Endodermal cell (in vitro differentiated cells): ENCODE measurements around the gene ARID3C. TPM values are rescaled to one million over a fixed set of nuclear protein-coding genes. Genes with fewer than 3 reads are reported as not detected.

Experiments
- DNase-seq: peaks from one replicate; pipeline ENCODE4 v3.0.0-alpha.2; 2017
- H3K27ac ChIP-seq: 2 replicates; pipeline ENCODE4 v1.5.1; 2013; ENCODE audit warnings: mild to moderate bottlenecking, low read depth, low read length, moderate library complexity
- H3K27me3 ChIP-seq: 2 replicates; pipeline ENCODE4 v1.6.1; 2013; ENCODE audit warnings: mild to moderate bottlenecking, low read length, moderate library complexity; ENCODE audit not compliant: insufficient read depth, control insufficient read depth, poor library complexity, severe bottlenecking
- H3K36me3 ChIP-seq: 2 replicates; pipeline ENCODE4 v1.7.0; 2013; ENCODE audit warnings: mild to moderate bottlenecking, low read length, moderate library complexity; ENCODE audit not compliant: control insufficient read depth, insufficient read depth
- H3K4me1 ChIP-seq: one replicate; pipeline ENCODE4 v1.7.0; 2013; ENCODE audit warnings: low read length; ENCODE audit not compliant: control insufficient read depth, insufficient read depth
- H3K4me3 ChIP-seq: 2 replicates; pipeline ENCODE4 v1.5.1; 2013; ENCODE audit warnings: mild to moderate bottlenecking, low read length, moderate library complexity
- H3K9ac ChIP-seq: 2 replicates; pipeline ENCODE4 v1.6.1; 2013; ENCODE audit warnings: mild to moderate bottlenecking, low read length, moderate library complexity; ENCODE audit not compliant: poor library complexity, severe bottlenecking; ENCODE audit errors: extremely low read depth
- H3K9me3 ChIP-seq: 2 replicates; pipeline ENCODE4 v1.6.1; 2013; ENCODE audit warnings: mild to moderate bottlenecking, low read length, moderate library complexity; ENCODE audit not compliant: control insufficient read depth
- H3K27ac Mint-ChIP-seq: 2 replicates; pipeline ENCODE4 v1.8.0; 2020; ENCODE audit warnings: mixed read lengths
- H3K27me3 Mint-ChIP-seq: 2 replicates; pipeline ENCODE4 v1.8.0; 2021; ENCODE audit warnings: mild to moderate bottlenecking, mixed read lengths; ENCODE audit not compliant: insufficient read depth
- H3K36me3 Mint-ChIP-seq: 2 replicates; pipeline ENCODE4 v1.8.0; 2020; ENCODE audit warnings: low read depth, mixed read lengths
- H3K4me1 Mint-ChIP-seq: 2 replicates; pipeline ENCODE4 v1.8.0; 2020; ENCODE audit warnings: mixed read lengths
- H3K4me3 Mint-ChIP-seq: 2 replicates; pipeline ENCODE4 v1.8.0; 2020; ENCODE audit warnings: mild to moderate bottlenecking, moderate library complexity, mixed read lengths
- H3K9me3 Mint-ChIP-seq: 2 replicates; pipeline ENCODE4 v1.8.0; 2020; ENCODE audit warnings: mild to moderate bottlenecking, mixed read lengths
- WGBS, 2 experiments: methylation state at CpG; one replicate each; pipeline versions ENCODE4 v1.1.5 to v1.1.7; 2013; ENCODE audit warnings: missing lambda C conversion rate in 2 of 2, mixed read lengths in 1 of 2; ENCODE audit not compliant: insufficient coverage in 1 of 2, insufficient read length in 1 of 2; 5-methylcytosine and 5-hydroxymethylcytosine counted together
- total RNA-seq, 2 donors: library from RNA; stranded (reverse); fragmentation: NEBNext Ultra II Directional in 1 of 2; extraction: Animal tissue kit (Norgen Biotek cat#: 25700) in 1 of 2; gene quantifications; 2 replicates in 1 of 2; 3 replicates in 1 of 2; pipeline ENCODE4 v1.2.1, GENCODE V29; 2021
- TF ChIP-seq, protein P1 (sequence below): fragments of 200-600 bp; sonication (generic); conservative IDR thresholded peaks from 2 replicates; pipeline ENCODE4 v1.5.0; 2021; ENCODE audit warnings: antibody characterized with exemption, mild to moderate bottlenecking

Gene ARID3C
- total RNA-seq, 2 donors from 2014 or later, result 0.31 to 0.80 TPM

DNA sequence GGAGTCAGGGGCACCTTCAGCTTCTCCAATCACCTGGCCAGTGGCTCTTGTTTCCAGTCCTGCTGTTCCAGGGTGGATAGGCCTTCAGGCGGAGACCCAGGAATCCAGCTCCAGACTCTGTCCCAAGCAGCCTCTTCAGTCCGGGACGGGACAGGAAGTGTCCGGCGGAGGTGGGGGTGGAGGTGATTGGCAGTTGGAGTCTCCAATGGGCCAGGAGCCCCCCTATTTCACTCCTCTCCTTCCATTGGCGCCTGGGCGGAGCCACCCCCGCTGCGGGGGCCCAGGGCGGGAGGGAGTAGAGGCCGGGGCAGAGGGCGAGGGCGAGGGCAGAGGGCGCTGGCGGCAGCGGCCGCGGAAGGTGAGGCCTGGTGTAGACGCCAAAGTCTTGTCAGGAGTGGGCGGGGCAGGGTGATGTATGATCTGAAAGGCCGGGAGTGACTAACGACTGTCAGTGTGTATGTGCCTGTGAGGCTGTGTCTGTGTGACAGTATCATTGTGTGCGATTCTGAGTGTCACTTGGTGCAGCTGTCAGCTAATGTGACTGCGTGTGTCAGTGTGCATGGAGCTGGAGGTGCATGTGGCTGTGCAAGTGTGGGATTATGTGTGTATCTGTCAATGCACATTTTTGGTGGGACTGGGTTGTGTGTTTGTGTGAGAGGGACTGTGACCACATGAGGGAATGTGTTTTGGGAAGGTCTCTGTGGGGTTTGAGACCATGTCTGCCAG, 23.2 kb upstream of the ARID3C start, which contains the start of gene IL11RA:
IL11RA (plus strand) TSS at position 310 of the 726 bp plus-strand sequence. CDS start 3,033 bp downstream, outside the sequence.
- Histone ChIP-seq H3K9ac (peak within 1 kb of the TSS; percentile 60), H3K4me1 (peaks cover 25% of the 10 kb centered on the region), H3K36me3 (peaks cover 28% of the 10 kb centered on the region), H3K27me3 (no peaks in the 10 kb centered on the region), H3K4me3 (peak within 1 kb of the TSS; percentile 86), H3K9me3 (no peaks in the 10 kb centered on the region), H3K27ac (peak within 1 kb of the TSS; percentile 8)
- peaks cover 20% of the 10 kb centered on the region for H3K36me3 Mint-ChIP-seq
- peak; percentile 98 for DNase-seq
- H3K4me3 Mint-ChIP-seq, result peak within 1 kb of the TSS; percentile 66
- H3K9me3 Mint-ChIP-seq, result no peaks in the 10 kb centered on the region
- WGBS, 2 experiments, result 11 to 30% methylated on average over 3 to 22 of the region's 24 CpGs
- TF ChIP-seq, protein P1, sequence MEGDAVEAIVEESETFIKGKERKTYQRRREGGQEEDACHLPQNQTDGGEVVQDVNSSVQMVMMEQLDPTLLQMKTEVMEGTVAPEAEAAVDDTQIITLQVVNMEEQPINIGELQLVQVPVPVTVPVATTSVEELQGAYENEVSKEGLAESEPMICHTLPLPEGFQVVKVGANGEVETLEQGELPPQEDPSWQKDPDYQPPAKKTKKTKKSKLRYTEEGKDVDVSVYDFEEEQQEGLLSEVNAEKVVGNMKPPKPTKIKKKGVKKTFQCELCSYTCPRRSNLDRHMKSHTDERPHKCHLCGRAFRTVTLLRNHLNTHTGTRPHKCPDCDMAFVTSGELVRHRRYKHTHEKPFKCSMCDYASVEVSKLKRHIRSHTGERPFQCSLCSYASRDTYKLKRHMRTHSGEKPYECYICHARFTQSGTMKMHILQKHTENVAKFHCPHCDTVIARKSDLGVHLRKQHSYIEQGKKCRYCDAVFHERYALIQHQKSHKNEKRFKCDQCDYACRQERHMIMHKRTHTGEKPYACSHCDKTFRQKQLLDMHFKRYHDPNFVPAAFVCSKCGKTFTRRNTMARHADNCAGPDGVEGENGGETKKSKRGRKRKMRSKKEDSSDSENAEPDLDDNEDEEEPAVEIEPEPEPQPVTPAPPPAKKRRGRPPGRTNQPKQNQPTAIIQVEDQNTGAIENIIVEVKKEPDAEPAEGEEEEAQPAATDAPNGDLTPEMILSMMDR, result peak; percentile 44
- peaks cover 51% of the 10 kb centered on the region for H3K4me1 Mint-ChIP-seq
- peaks cover 3% of the 10 kb centered on the region for H3K27me3 Mint-ChIP-seq
- H3K27ac Mint-ChIP-seq, result peak within 1 kb of the TSS; percentile 89

DNA sequence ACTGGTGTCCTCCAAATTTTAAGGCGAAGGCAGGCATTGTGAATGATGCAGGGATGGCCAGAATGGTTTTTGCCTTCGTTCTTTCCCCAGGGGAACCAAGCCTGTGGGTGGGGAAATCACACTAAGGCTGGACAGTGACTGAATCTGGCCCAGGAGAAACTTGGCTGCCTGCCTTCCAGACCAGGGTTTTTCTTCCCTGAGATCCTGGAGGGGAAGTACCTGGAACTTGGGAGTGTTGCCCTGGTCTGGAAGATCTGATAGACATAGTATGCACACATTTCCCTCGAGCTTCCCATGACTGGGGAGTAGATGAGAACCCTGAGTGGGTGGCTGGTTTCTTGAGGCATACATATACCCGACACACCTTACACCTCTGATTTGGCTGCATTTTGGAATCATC, 22.5 kb upstream of the ARID3C start:
- H3K36me3 Mint-ChIP-seq, result peaks cover 20% of the 10 kb centered on the region
- H3K27ac ChIP-seq, result no peak overlapping the region
- peak overlapping the region; percentile 86 for H3K4me3 ChIP-seq
- WGBS, 2 experiments, result 60 to 92% methylated on average over 1 to 4 of the region's 4 CpGs
- TF ChIP-seq, protein P1, result no peak
- H3K27me3 ChIP-seq, result no peaks in the 10 kb centered on the region
- H3K9me3 Mint-ChIP-seq, result no peaks in the 10 kb centered on the region
- no peaks in the 10 kb centered on the region for H3K9me3 ChIP-seq
- peaks cover 53% of the 10 kb centered on the region for H3K4me1 Mint-ChIP-seq
- no peak for DNase-seq
- H3K4me3 Mint-ChIP-seq, result peak overlapping the region; percentile 66
- peaks cover 25% of the 10 kb centered on the region for H3K4me1 ChIP-seq
- H3K27me3 Mint-ChIP-seq, result peaks cover 3% of the 10 kb centered on the region
- H3K9ac ChIP-seq, result peak overlapping the region; percentile 60
- H3K27ac Mint-ChIP-seq, result peak overlapping the region; percentile 89
- peaks cover 28% of the 10 kb centered on the region for H3K36me3 ChIP-seq

DNA sequence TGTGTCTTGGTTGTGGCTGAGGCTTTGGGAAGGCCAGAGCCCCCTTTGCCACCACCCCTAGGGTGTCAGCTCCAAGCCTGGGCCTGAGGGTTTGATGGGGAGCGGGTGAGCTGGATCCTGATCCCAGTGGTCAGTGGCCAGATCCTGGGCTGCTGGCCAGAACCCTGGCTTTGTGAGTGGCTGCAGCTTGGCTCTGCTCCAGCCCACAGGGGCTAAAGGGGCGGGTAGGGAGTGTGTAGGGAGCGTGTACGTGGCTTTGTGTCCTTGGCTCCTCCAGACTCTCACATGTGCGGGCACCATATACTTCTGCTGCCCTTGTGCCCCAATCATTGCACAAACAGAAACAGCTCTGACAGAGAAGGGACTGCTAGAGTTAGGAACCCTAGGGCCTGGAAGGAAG, 21.9 kb upstream of the ARID3C start:
- H3K4me1 Mint-ChIP-seq, result peaks cover 58% of the 10 kb centered on the region

More for the DNA sequence above, 21.9 kb upstream of the ARID3C start:
- peaks cover 3% of the 10 kb centered on the region for H3K27me3 Mint-ChIP-seq
- no peaks in the 10 kb centered on the region for H3K27me3 ChIP-seq
- peaks cover 30% of the 10 kb centered on the region for H3K4me1 ChIP-seq
- H3K36me3 ChIP-seq, result peaks cover 28% of the 10 kb centered on the region
- H3K36me3 Mint-ChIP-seq, result peaks cover 20% of the 10 kb centered on the region
- TF ChIP-seq, protein P1, result no peak
- H3K9ac ChIP-seq, result no peak overlapping the region
- H3K4me3 Mint-ChIP-seq, result peak overlapping the region; percentile 66
- no peak overlapping the region for H3K27ac ChIP-seq
- H3K9me3 Mint-ChIP-seq, result no peaks in the 10 kb centered on the region
- H3K9me3 ChIP-seq, result no peaks in the 10 kb centered on the region
- no peak for DNase-seq
- H3K4me3 ChIP-seq, result no peak overlapping the region
- H3K27ac Mint-ChIP-seq, result no peak overlapping the region
- WGBS, 2 experiments, result 98 to 100% methylated on average over 3 to 5 of the region's 5 CpGs
